ENCODE results near the gene BCL6. TPM values are rescaled to one million over a fixed set of nuclear protein-coding genes. Genes with fewer than 3 reads are reported as not detected.

The BCL6 gene
- total and polyA plus RNA-seq, 2 experiments from 2014 or later = 2.6 to 5.9 TPM

- TF ChIP-seq EZH2phosphoT487 (IDR thresholded peaks at IDR 0.05; ENCODE audit: unreplicated experiment) (no peak), CREB1 (CRISPR knock-in tag; IDR thresholded peaks at IDR 0.05; ENCODE audit: low read depth) (no peak), NANOG (IDR thresholded peaks at IDR 0.05; ENCODE audit: borderline replicate concordance) (no peak), STAT1 (IDR thresholded peaks at IDR 0.05; ENCODE audit: unreplicated experiment) (no peak), EZH2 (IDR thresholded peaks at IDR 0.05; ENCODE audit: low read depth, unreplicated experiment) (no peak), ZNF114 (CRISPR knock-in tag; IDR thresholded peaks at IDR 0.05) (no peak), ZNF462 (CRISPR knock-in tag; IDR thresholded peaks at IDR 0.05) (no peak), ZNF331 (CRISPR knock-in tag; IDR thresholded peaks at IDR 0.05; ENCODE audit: low read depth) (no peak)
These were observed 20.1 kb upstream of the BCL6 start (continued) for GRCh38 chr3:187765342-187765741.

- Mint-ChIP-seq H3K27ac (no peak overlapping the region), H3K9me3 (no peaks in the 10 kb centered on the region), H3K4me1 (peaks cover 5% of the 10 kb centered on the region; the same call in 2 of the 3 replicates), H3K4me3 (no peak overlapping the region), H3K27me3 (ENCODE audit: insufficient read depth, low read depth, poor library complexity) (no peaks in the 10 kb centered on the region), H3K36me3 (ENCODE audit: low read depth) (no peaks in the 10 kb centered on the region)
- no peaks in the 10 kb centered on the region; the same call in 1 of the 2 replicates for H3K4me1 ChIP-seq (ENCODE audit: insufficient read depth)
- H4K20me1 ChIP-seq (replicated peaks; ENCODE audit: insufficient read depth) = no peaks in the 10 kb centered on the region
- no peaks in the 10 kb centered on the region for H3F3A ChIP-seq (replicated peaks; ENCODE audit: low read depth)
- no peaks in the 10 kb centered on the region for H3K27me3 ChIP-seq (ENCODE audit: insufficient read depth)
- H3K36me3 ChIP-seq (ENCODE audit: insufficient read depth) = no peaks in the 10 kb centered on the region
- peak; percentile 64 for ATAC-seq
- H2AFZ ChIP-seq = peak overlapping the region; percentile 33; the same call in 1 of the 2 replicates
- no peak overlapping the region for H3K4me2 ChIP-seq
- 0 out of 2 replicates have a peak, but pooled peaks cover 3% of the 10 kb centered on the region for H3K9me2 ChIP-seq (ENCODE audit: insufficient read depth)
- H3K27ac ChIP-seq (ENCODE audit: low read depth) = no peak overlapping the region
- DNase-seq (ENCODE audit: low spot score) = peak; percentile 44
- no peaks in the 10 kb centered on the region for H3K79me2 ChIP-seq (replicated peaks; ENCODE audit: insufficient read depth)
- H3K4me3 ChIP-seq = no peak overlapping the region
- no peak for TF ChIP-seq CREB1 (CRISPR knock-in tag; IDR thresholded peaks at IDR 0.05; ENCODE audit: low read depth)
- no peak for TF ChIP-seq JUNB (IDR thresholded peaks at IDR 0.05; ENCODE audit: unreplicated experiment)
- TF ChIP-seq EZH2 (IDR thresholded peaks at IDR 0.05; ENCODE audit: low read depth, unreplicated experiment) = no peak
- TF ChIP-seq, protein P1, sequence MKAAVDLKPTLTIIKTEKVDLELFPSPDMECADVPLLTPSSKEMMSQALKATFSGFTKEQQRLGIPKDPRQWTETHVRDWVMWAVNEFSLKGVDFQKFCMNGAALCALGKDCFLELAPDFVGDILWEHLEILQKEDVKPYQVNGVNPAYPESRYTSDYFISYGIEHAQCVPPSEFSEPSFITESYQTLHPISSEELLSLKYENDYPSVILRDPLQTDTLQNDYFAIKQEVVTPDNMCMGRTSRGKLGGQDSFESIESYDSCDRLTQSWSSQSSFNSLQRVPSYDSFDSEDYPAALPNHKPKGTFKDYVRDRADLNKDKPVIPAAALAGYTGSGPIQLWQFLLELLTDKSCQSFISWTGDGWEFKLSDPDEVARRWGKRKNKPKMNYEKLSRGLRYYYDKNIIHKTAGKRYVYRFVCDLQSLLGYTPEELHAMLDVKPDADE (IDR thresholded peaks at IDR 0.05) = no peak
- no peak for TF ChIP-seq NANOG (IDR thresholded peaks at IDR 0.05; ENCODE audit: borderline replicate concordance)
- no peak for TF ChIP-seq ZNF114 (CRISPR knock-in tag; IDR thresholded peaks at IDR 0.05)
- no peak for TF ChIP-seq REST (IDR thresholded peaks at IDR 0.05; ENCODE audit: unreplicated experiment)
- TF ChIP-seq EZH2phosphoT487 (IDR thresholded peaks at IDR 0.05; ENCODE audit: unreplicated experiment) = no peak
These were observed 18.8 kb upstream of the BCL6 start for GRCh38 chr3:187763850-187764648.
